SIG-M5 treated with dmso at 0.1 percent for 504 hours (cell line): ENCODE measurements around the gene PNMA6F.
"Not testable (repeated sequence)": the region's sequence is repeated elsewhere in the genome, so short reads cannot be mapped to it uniquely, and the experiment has no call there.

ENCODE experiments used
- DNase-seq: peaks from one replicate; lab custom pipeline; 2025; ENCODE audit not compliant: unreplicated experiment; lab: John Stamatoyannopoulos, UW

PNMA6F gene

GRCh38 chrX:153303276-153304262 is 18.0 kb downstream of the PNMA6F start:
- DNase-seq = no peak

DNA sequence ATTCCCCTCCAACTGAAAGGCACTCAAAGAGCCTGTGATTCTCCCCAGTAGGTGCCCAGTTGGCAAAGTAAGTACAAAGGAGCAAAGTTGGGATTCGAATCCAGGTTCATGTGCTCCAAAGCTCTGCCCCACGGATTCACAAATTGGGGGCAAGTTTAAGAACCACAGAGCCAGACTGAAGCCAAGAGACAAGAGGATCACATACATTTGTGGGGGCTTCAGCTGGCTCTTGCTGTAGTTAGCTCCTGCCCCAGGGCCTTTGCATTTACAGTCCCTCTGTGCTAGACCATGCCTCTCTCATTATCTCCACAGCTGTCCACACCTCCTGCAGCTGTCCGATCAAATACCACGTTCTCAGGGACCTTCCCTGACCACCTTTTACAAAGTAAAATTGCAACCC is 18.8 kb downstream of the PNMA6F start:
- DNase-seq = no peak

DNA sequence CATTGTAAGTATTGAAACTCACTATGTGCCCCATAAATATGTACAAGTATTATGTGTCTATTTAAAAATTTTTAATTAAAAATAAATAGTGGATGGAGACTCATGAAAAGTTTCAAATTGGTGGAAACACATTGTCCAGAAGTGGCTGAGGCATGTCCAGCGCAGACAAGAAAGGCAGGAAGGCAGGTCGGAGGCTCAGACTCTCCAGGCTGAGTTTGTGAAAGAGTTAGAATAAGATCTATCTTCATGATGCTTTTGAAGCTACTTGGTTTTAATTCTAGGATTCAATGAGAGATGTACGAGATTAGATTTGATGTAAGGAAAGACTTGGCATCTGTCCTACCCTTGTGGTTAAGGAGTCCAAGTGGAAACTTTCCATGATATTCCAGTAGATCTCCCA is 19.8 kb downstream of the PNMA6F start:
- DNase-seq = no peak

DNA sequence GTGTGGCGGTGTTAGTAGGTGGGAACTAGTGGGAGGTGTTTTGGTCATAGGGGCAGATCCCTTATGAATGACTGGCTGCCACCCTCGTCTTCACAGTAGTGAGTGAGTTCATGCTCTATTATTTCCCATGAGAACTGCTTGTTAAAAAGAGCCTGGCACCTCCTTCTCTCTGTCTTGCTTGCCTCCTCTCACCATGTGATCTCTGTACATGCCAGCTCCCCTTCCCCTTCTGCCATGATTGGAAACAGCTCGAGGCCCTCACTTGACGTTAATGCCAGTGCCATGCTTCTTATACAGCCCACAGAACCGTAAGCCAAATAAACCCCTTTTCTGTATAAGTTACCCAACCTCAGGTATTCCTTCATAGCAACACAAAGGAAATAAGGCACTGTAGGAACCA is 21.7 kb downstream of the PNMA6F start:
- no peak for DNase-seq

DNA sequence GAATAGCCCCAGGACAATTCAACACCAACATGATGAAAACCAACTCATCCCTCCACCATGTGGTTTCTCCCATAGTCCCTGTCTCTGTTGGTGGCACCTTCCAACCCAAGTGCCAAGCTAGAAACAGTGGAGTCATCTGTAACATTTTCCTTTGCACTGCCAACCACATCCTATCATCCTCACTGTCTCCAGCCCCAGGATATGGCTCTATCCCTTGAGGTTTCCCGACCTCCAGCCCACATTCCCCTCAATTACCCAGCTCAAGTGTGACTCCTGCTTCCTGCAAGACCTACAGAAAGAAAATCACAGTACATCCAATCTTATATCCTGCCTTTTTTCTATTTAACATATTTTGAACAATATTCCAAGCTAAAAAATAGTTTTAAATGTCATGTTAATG is 24.2 kb downstream of the PNMA6F start:
- no peak for DNase-seq

- not testable (repeated sequence) for DNase-seq
Measured at GRCh38 chrX:153293485-153294071, 28.0 kb downstream of the PNMA6F start.

DNA sequence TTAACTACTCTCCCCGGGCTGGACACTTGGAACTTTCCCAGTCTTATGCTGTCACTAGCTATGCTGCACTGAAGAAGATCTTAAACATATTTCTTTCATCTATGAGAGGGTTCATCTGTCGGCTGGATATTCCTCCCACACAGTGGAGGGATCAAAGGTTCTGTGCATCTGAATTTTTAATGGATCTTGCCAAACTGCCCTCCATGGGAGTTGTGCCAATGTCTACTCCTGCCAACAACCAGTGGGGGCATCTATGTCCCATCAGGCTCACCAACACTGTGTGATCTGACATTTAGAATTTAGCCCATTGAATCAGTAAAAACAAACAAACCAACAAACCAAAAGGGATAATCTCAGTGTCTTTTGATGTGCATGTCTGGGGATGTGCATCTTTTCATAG is 32.8 kb downstream of the PNMA6F start:
- not testable (repeated sequence) for DNase-seq

DNA sequence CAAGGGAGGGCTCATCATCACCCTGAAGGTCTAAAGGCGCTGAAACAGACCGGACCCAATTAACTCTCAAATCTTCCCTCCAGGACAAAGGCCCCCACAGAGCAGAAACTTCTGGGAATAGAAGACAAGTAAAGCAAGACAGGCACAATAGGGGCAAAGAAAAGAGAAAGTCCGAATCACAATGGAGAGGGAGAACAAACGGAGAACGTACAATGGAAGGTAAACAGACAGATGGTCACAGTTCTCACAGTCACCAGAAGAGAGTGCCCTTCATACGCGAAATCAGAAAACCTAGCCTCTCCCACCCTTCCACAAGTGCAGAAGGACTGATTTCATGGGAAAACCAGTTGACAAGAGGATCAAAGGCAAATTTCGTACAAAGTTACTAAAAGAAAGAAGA is 35.9 kb downstream of the PNMA6F start:
- not testable (repeated sequence) for DNase-seq

GRCh38 chrX:153283982-153284381 is 37.6 kb downstream of the PNMA6F start:
- not testable (repeated sequence) for DNase-seq

DNA sequence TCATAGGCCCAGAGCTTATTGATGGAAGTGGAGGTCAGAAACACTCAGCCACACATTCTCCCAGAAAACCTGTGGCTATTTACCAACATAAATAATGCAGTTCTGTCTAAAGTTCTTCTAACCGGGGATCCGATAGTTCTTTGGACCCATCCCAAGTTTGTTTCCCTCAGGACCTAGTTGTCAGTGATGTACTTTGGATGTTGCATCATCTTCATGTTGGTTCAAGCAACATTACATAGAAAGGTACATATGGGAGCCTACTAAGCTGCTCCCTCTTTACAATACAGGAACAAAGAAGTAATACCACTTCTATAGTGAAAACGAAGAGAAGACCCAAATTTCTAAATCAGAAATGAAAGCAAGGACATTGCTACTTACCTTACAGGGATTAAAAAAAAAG is 39.8 kb downstream of the PNMA6F start:
- not testable (repeated sequence) for DNase-seq

DNA sequence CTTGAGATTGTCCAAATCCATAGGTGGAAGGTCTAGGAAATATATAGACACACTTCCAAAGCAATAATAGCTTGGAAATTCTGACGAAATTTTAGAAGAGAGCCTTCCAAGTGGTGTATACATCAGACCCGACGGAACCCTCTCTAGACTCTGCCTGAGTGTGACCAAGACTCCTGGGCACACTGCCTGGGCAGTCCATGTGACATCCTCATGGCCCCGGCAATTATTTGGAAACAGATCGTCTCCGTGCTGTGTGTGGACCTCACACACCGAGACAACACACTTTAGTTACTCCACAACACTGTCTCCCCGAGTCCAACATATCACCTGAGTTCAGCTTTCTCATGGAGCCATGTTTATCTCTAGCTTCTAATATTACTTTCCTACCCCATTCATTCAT is 42.3 kb downstream of the PNMA6F start:
- not testable (repeated sequence) for DNase-seq

- DNase-seq = not testable (repeated sequence)
Measured at GRCh38 chrX:153276049-153276448, 45.5 kb downstream of the PNMA6F start.

DNA sequence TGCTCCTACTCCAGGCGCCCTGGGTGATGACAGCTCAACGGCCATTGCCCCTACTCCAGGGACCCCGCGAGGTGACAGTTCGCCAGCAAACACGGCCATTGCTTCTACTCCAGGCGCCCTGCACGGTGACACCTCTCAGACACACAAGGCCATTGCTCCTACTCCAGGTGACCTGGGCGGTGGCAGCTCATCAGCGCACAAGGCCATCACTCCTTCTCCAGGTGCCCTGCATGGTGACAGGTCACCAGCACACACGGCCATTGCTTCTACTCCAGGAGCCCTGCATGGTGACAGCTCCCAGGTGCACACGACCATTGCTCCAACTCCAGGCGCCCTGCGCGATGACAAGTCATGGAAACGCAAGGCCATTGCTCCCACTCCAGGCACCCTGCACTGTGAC is 46.1 kb downstream of the PNMA6F start:
- DNase-seq = not testable (repeated sequence)

DNA sequence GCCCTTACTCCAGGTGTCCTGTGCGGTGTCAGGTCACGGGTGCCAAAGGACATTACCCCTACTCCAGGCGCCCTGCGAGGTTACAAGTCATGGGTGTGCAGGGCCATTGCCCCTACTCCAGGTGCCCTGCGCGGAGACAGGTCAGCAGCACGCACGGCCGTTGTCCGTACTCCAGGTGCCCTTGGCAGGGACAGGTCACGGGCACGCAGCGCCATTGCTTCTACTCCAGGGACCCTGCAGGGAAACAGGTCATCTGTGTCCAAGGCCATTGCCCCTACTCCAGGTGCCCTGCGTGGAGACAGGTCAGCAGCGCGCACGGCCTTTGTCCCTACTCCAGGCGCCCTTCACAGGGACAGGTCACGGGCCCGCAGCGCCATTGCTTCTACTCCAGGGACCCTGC is 49.0 kb downstream of the PNMA6F start:
- not testable (repeated sequence) for DNase-seq

- not testable (repeated sequence) for DNase-seq
Measured at GRCh38 chrX:153272070-153272469, 49.5 kb downstream of the PNMA6F start.
